Stimulated activated CD4-positive, alpha-beta T cell treated with anti-CD3 and anti-CD28 coated beads, Interleukin-1b, Interleukin-23, amount 100 ng/mL, for 24 hours (primary cell): Measurements from ENCODE around the gene PRUNE1.

Source experiments
- DNase-seq, 4 experiments: peaks; one replicate each; pipeline ENCODE4 v3.0.0-alpha.2; 2020; ENCODE audit warnings: low read depth in 4 of 4, low spot score in 1 of 4

The PRUNE1 gene

GRCh38 chr1:151005729-151006319 lies 2.4 kb upstream of the PRUNE1 start:
- DNase-seq, result no peak

- peak in 1 of 4 experiments; percentile 29 for DNase-seq
Measured at GRCh38 chr1:151006327-151007052, 1.8 kb upstream of the PRUNE1 start, which contains the start of gene MINDY1. MINDY1 (minus strand) TSS chr1:151006902; CDS start chr1:151002617, 4,285 bp downstream.

GRCh38 chr1:151007853-151008243 lies 401 bp upstream of the PRUNE1 start:
- no peak for DNase-seq

GRCh38 chr1:151009206-151009587 lies 948 bp downstream of the PRUNE1 start:
- no peak for DNase-seq

- no peak for DNase-seq
Measured at GRCh38 chr1:151009674-151010345, 1.6 kb downstream of the PRUNE1 start.

- no peak for DNase-seq
Measured at GRCh38 chr1:151010346-151010726, 2.1 kb downstream of the PRUNE1 start.

GRCh38 chr1:151011154-151011850 lies 3.1 kb downstream of the PRUNE1 start:
- no peak for DNase-seq

GRCh38 chr1:151012684-151013471 lies 4.6 kb downstream of the PRUNE1 start:
- DNase-seq, result no peak

GRCh38 chr1:151013518-151013917 lies 5.3 kb downstream of the PRUNE1 start:
- no peak for DNase-seq

- DNase-seq, result peak; percentile 65 to 77 (median 68)
Measured at GRCh38 chr1:151024540-151025146, 16.4 kb downstream of the PRUNE1 start.

- no peak for DNase-seq
Measured at GRCh38 chr1:151026460-151026859, 18.2 kb downstream of the PRUNE1 start.

GRCh38 chr1:151032164-151032563 lies 23.9 kb downstream of the PRUNE1 start:
- DNase-seq, result no peak

GRCh38 chr1:151035167-151035566 lies 26.9 kb downstream of the PRUNE1 start:
- DNase-seq, result no peak

- DNase-seq, result no peak
Measured at GRCh38 chr1:151036356-151036755, 28.1 kb downstream of the PRUNE1 start, which contains the start of gene BNIPL. BNIPL (plus strand) TSS chr1:151036586; CDS start chr1:151036726, 140 bp downstream.

- DNase-seq, result no peak
Measured at GRCh38 chr1:151037032-151037431, 28.8 kb downstream of the PRUNE1 start.

- no peak for DNase-seq
Measured at GRCh38 chr1:151039521-151039920, 31.3 kb downstream of the PRUNE1 start.

- no peak for DNase-seq
Measured at GRCh38 chr1:151043163-151043562, 34.9 kb downstream of the PRUNE1 start.

- DNase-seq, result peak in 1 of 4 experiments; percentile 48
Measured at GRCh38 chr1:151047591-151047924, 39.3 kb downstream of the PRUNE1 start, which contains the start of gene C1orf56. C1orf56 (plus strand) TSS chr1:151047751; CDS start chr1:151047848, 97 bp downstream.

GRCh38 chr1:151047925-151048644 lies 39.8 kb downstream of the PRUNE1 start:
- no peak for DNase-seq

- DNase-seq, result no peak
Measured at GRCh38 chr1:151048645-151049032, 40.4 kb downstream of the PRUNE1 start.
